Endothelial cell of umbilical vein (primary cell): ENCODE measurements around the gene CD81. TPM values are rescaled to one million over a fixed set of nuclear protein-coding genes. Genes with fewer than 3 reads are reported as not detected.

Experiments used
- BruUV-seq: library from RNA; stranded (reverse); fragments of 400-500 nt; replicated peaks from 2 replicates; lab custom pipeline; 2021; lab: Mats Ljungman, UMichigan
- CTCF ChIA-PET: fragments of 300-600, 350-600 bp; sonication (Branson Sonifier 250); formaldehyde crosslinking; loops from one replicate; lab custom pipeline; 2021; ENCODE audit warnings: antibody characterized with exemption, inconsistent platforms; lab: Charles Lee
- POLR2A ChIA-PET: fragments of 300-600, 350-600 bp; sonication (Branson Sonifier 250); formaldehyde crosslinking; loops from one replicate; lab custom pipeline; 2021; ENCODE audit warnings: antibody characterized with exemption, inconsistent platforms; lab: Charles Lee
- DNase-seq: peaks from one replicate; pipeline ENCODE4 v3.0.0-alpha.2; 2011; ENCODE audit warnings: low read depth, low spot score
- FAIRE-seq: peaks from 2 replicates; lab custom pipeline; 2011; peaks lifted over from hg19 to GRCh38; lab: Jason Lieb, UNC
- H2AFZ ChIP-seq: 2 replicates; pipeline ENCODE4 v1.6.0; 2012; ENCODE audit warnings: low read depth, low read length, control low read depth, inconsistent platforms
- H3K27ac ChIP-seq: 2 replicates; pipeline ENCODE4 v1.5.1; 2011; ENCODE audit warnings: low read depth, mild to moderate bottlenecking, control low read depth, low read length, moderate library complexity; ENCODE audit not compliant: insufficient read depth
- H3K27me3 ChIP-seq, 2 experiments: 2 replicates each; pipeline versions ENCODE4 v1.6.0 to v1.6.1; 2011; ENCODE audit warnings: low read length in 2 of 2, mixed read lengths in 1 of 2; ENCODE audit not compliant: control insufficient read depth in 2 of 2, insufficient read depth in 2 of 2
- H3K36me3 ChIP-seq, 2 experiments: 2 replicates in 1 of 2; 3 replicates in 1 of 2; pipeline ENCODE4 v1.5.1; 2011; ENCODE audit warnings: low read length in 2 of 2, mild to moderate bottlenecking in 1 of 2, moderate library complexity in 1 of 2; ENCODE audit not compliant: control insufficient read depth in 2 of 2, insufficient read depth in 2 of 2; ENCODE audit errors: extremely low read depth in 1 of 2
- H3K4me1 ChIP-seq: 3 replicates; pipeline ENCODE4 v1.5.1; 2011; ENCODE audit warnings: mild to moderate bottlenecking, low read length; ENCODE audit not compliant: control insufficient read depth, insufficient read depth; ENCODE audit errors: extremely low read depth
- H3K4me2 ChIP-seq: 2 replicates; pipeline ENCODE4 v1.6.1; 2011; ENCODE audit warnings: low read length, control low read depth, mixed read lengths; ENCODE audit not compliant: insufficient read depth
- H3K4me3 ChIP-seq, 3 experiments: fragments of 200-600 bp in 1 of 3; sonication (generic), shearing (Covaris generic) in 1 of 3; replicated peaks in 1 of 3; 2 replicates each; pipeline ENCODE4 v1.5.1; 2011 to 2016; ENCODE audit warnings: control low read depth in 3 of 3, low read length in 3 of 3, mild to moderate bottlenecking in 2 of 3, inconsistent platforms in 1 of 3, low read depth in 1 of 3, moderate library complexity in 1 of 3; ENCODE audit not compliant: insufficient read depth in 1 of 3
- H3K79me2 ChIP-seq: 2 replicates; pipeline ENCODE4 v1.6.0; 2012; ENCODE audit warnings: low read length, inconsistent platforms; ENCODE audit not compliant: control insufficient read depth, insufficient read depth
- H3K9ac ChIP-seq: replicated peaks from 2 replicates; pipeline ENCODE3; 2011; ENCODE audit warnings: low read length, control low read depth; ENCODE audit not compliant: insufficient read depth; ENCODE audit errors: extremely low read depth
- H3K9me1 ChIP-seq: replicated peaks from 3 replicates; pipeline ENCODE4 v1.6.0; 2011; ENCODE audit warnings: mild to moderate bottlenecking, low read length; ENCODE audit not compliant: control insufficient read depth, insufficient read depth; ENCODE audit errors: extremely low read depth
- H3K9me3 ChIP-seq: replicated peaks from 2 replicates; pipeline ENCODE4 v1.5.1; 2012; ENCODE audit warnings: low read length, inconsistent platforms; ENCODE audit not compliant: control insufficient read depth, insufficient read depth
- H4K20me1 ChIP-seq: replicated peaks from 2 replicates; pipeline ENCODE3; 2011; ENCODE audit warnings: mild to moderate bottlenecking, low read length; ENCODE audit not compliant: control insufficient read depth, insufficient read depth; ENCODE audit errors: extremely low read depth
- EZH2 ChIP-seq: IDR thresholded peaks from 2 replicates; pipeline ENCODE4 v1.6.1; 2012; ENCODE audit warnings: borderline replicate concordance, low read depth, mild to moderate bottlenecking, moderate library complexity, low read length, inconsistent platforms; ENCODE audit not compliant: severe bottlenecking
- JUN ChIP-seq: IDR thresholded peaks from 2 replicates; pipeline ENCODE4 v1.6.1; 2011; ENCODE audit warnings: borderline replicate concordance, low read depth; ENCODE audit not compliant: insufficient read length, insufficient read depth
- MYC ChIP-seq: IDR thresholded peaks from one replicate; pipeline ENCODE4 v1.6.1; 2011; ENCODE audit warnings: mild to moderate bottlenecking, low read depth, low read length
- POLR2A ChIP-seq: IDR thresholded peaks from 2 replicates; pipeline ENCODE4 v1.6.1; 2012; ENCODE audit warnings: low read depth, mild to moderate bottlenecking, control low read depth, low read length
- POLR2AphosphoS5 ChIP-seq: IDR thresholded peaks from 2 replicates; pipeline ENCODE4 v1.6.1; 2012; ENCODE audit warnings: low read depth, mild to moderate bottlenecking, control low read depth, low read length, moderate library complexity; ENCODE audit not compliant: insufficient read depth
- dilution Hi-C: fragments of 300-500 bp; cut with MboI; formaldehyde crosslinking; loops from one replicate; pipeline ENCODE4 v1.15.0; 2019; ENCODE audit warnings: low sequenced_read_pairs; ENCODE audit not compliant: extremely low pct_ligation_motif_present
- intact Hi-C: fragments of 100-400 bp; cut with micrococcal nuclease; formaldehyde crosslinking; loops from one replicate; pipeline ENCODE4 v1.10.0; 2022
- polyA plus RNA-seq, 4 experiments: library from polyadenylated mRNA; depleted of rRNA in 3 of 4; stranded (reverse) in 3 of 4; unstranded in 1 of 4; fragments of >200 nt; gene quantifications; 2 replicates each; pipeline versions ENCODE4 v1.2.1 to v1.2.3, GENCODE V29; 2011 to 2012; ENCODE audit warnings: missing spikeins in 1 of 4
- total RNA-seq: library from RNA; stranded (reverse); gene quantifications from 2 replicates; pipeline ENCODE4 v1.2.3, GENCODE V29; 2021
- TF ChIP-seq, protein P1 (sequence below): IDR thresholded peaks from 2 replicates; pipeline ENCODE4 v1.6.1; 2011; ENCODE audit not compliant: insufficient read depth, insufficient read length
- TF ChIP-seq, protein P2 (sequence below), 2 donors: IDR thresholded peaks; 1 replicate in 1 of 2; 2 replicates in 1 of 2; pipeline ENCODE4 v1.5.1; 2011; ENCODE audit warnings: low read length in 2 of 2, mild to moderate bottlenecking in 2 of 2, moderate library complexity in 2 of 2, control low read depth in 1 of 2, inconsistent platforms in 1 of 2, low read depth in 1 of 2; ENCODE audit not compliant: insufficient read depth in 1 of 2; ENCODE audit errors: extremely low read depth in 1 of 2

Gene CD81
- total and polyA plus RNA-seq, 2 donors (not counting 3 experiments of a cell fraction or from before 2014, with no cell fraction given): 409 to 802 TPM

GRCh38 chr11:2358754-2359442 is 18.2 kb upstream of the CD81 start:
- CTCF ChIA-PET: interaction anchor here (1.1 kb wide), 1 partner anchor 13 kb away, joined by 3 read pairs; no protein-coding TSS in a partner anchor
- FAIRE-seq: no peak

GRCh38 chr11:2359557-2359956 is 17.6 kb upstream of the CD81 start:
- ChIA-PET POLR2A (no interaction called here), CTCF (interaction anchor here (1.1 kb wide), 1 partner anchor 12 kb away, joined by 3 read pairs; no protein-coding TSS in a partner anchor)
- Histone ChIP-seq H3K9ac (no peak overlapping the region), H3K4me2 (no peak overlapping the region), H3K27ac (no peak overlapping the region), H3K9me1 (no peaks in the 10 kb centered on the region), H3K4me1 (no peaks in the 10 kb centered on the region), H3K9me3 (no peaks in the 10 kb centered on the region), H2AFZ (no peak overlapping the region), H4K20me1 (no peaks in the 10 kb centered on the region), H3K79me2 (no peaks in the 10 kb centered on the region), H3K36me3 (no peaks in the 10 kb centered on the region), H3K27me3 (no peaks in the 10 kb centered on the region), H3K4me3 (no peak overlapping the region)
- DNase-seq (no peak), FAIRE-seq (no peak)
- dilution Hi-C loops: no loop called here
- TF ChIP-seq JUN (no peak), EZH2 (no peak), POLR2AphosphoS5 (no peak), MYC (no peak), POLR2A (no peak)
- TF ChIP-seq, protein P1, sequence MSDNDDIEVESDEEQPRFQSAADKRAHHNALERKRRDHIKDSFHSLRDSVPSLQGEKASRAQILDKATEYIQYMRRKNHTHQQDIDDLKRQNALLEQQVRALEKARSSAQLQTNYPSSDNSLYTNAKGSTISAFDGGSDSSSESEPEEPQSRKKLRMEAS: no peak
- TF ChIP-seq, protein P2, sequence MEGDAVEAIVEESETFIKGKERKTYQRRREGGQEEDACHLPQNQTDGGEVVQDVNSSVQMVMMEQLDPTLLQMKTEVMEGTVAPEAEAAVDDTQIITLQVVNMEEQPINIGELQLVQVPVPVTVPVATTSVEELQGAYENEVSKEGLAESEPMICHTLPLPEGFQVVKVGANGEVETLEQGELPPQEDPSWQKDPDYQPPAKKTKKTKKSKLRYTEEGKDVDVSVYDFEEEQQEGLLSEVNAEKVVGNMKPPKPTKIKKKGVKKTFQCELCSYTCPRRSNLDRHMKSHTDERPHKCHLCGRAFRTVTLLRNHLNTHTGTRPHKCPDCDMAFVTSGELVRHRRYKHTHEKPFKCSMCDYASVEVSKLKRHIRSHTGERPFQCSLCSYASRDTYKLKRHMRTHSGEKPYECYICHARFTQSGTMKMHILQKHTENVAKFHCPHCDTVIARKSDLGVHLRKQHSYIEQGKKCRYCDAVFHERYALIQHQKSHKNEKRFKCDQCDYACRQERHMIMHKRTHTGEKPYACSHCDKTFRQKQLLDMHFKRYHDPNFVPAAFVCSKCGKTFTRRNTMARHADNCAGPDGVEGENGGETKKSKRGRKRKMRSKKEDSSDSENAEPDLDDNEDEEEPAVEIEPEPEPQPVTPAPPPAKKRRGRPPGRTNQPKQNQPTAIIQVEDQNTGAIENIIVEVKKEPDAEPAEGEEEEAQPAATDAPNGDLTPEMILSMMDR (IDR thresholded peaks at IDR 0.05; ENCODE audit: extremely low read depth in 1 of 2, insufficient read depth in 1 of 2, low read depth in 1 of 2, low read length in 2 of 2): no peak
- intact Hi-C loops: no loop called here
- no TSS peak for BruUV-seq

More at GRCh38 chr11:2358754-2359442, 18.2 kb upstream of the CD81 start:
- Histone ChIP-seq H3K4me3 (no peak overlapping the region), H3K9me3 (no peaks in the 10 kb centered on the region), H3K4me2 (no peak overlapping the region), H3K9ac (no peak overlapping the region), H3K36me3 (no peaks in the 10 kb centered on the region), H3K9me1 (no peaks in the 10 kb centered on the region), H3K27me3 (no peaks in the 10 kb centered on the region), H3K27ac (no peak overlapping the region), H3K4me1 (no peaks in the 10 kb centered on the region), H3K79me2 (no peaks in the 10 kb centered on the region), H4K20me1 (no peaks in the 10 kb centered on the region), H2AFZ (no peak overlapping the region)
- TF ChIP-seq JUN (no peak), EZH2 (no peak), POLR2A (no peak)
- TF ChIP-seq, protein P1: no peak
- dilution Hi-C loops: no loop called here
- DNase-seq: no peak
- BruUV-seq: no TSS peak
- POLR2A ChIA-PET: no interaction called here
- intact Hi-C loops: no loop called here
